Bladder microvascular endothelial cell (primary cell): ENCODE data around the gene RIOK2. TPM values are rescaled to one million over a fixed set of nuclear protein-coding genes. Genes with fewer than 3 reads are reported as not detected.

ENCODE experiments used
- total RNA-seq: library from RNA; depleted of rRNA; stranded (reverse); fragments of >200 nt; gene quantifications from 2 replicates; pipeline ENCODE4 v1.2.3, GENCODE V29; 2014

Gene RIOK2
- total RNA-seq, result 12.6 and 37.4 TPM in 2 replicates

GRCh38 chr5:97183100-97183929, at the start of gene RIOK2:
Gene RIOK2, minus strand, starts transcription at chr5:97183247. Its CDS starts 56 bp downstream, at chr5:97183191.

GRCh38 chr5:97142521-97143254, 40.4 kb downstream of the RIOK2 start, which contains the start of gene LIX1:
Gene LIX1, minus strand, starts transcription at chr5:97142611. Its CDS starts 35 bp downstream, at chr5:97142576.

Other genes starting within 250 kb of the RIOK2 start
- gene LNPEP, start 247.2 kb downstream of the RIOK2 start, total RNA-seq, result 22.5 and 52.2 TPM in 2 replicates
- not detected in 2 replicates for gene LIX1, start 40.6 kb downstream of the RIOK2 start, total RNA-seq